Stimulated activated CD4-positive, alpha-beta T cell treated with anti-CD3 and anti-CD28 coated beads, Interleukin-2, amount 100 ng/mL, for 24 hours (primary cell): Measurements from ENCODE around the gene BSND.
A peak's percentile ranks its signal among the peaks of the same experiment; 100 is the strongest.

Experiments
- DNase-seq, 2 donors: peaks; one replicate each; pipeline ENCODE4 v3.0.0-alpha.2; 2020

BSND gene

GRCh38 chr1:54994355-54994990 is 4.3 kb upstream of the BSND start:
- no peak for DNase-seq

- DNase-seq, result no peak
These were observed 3.5 kb upstream of the BSND start for GRCh38 chr1:54995013-54995760.

GRCh38 chr1:54995835-54996234 is 2.9 kb upstream of the BSND start:
- peak; percentile 19 to 23 for DNase-seq

GRCh38 chr1:54996359-54996868 is 2.3 kb upstream of the BSND start:
- peak; percentile 83 to 88 for DNase-seq

- peak in 1 of 2 donors; percentile 10 for DNase-seq
These were observed 1.6 kb upstream of the BSND start for GRCh38 chr1:54996869-54997710.

GRCh38 chr1:54997711-54997986 is 1.1 kb upstream of the BSND start:
- DNase-seq, result no peak

- no peak for DNase-seq
These were observed 633 bp upstream of the BSND start for GRCh38 chr1:54998100-54998499.

GRCh38 chr1:55000110-55001085 is 1.7 kb downstream of the BSND start:
- DNase-seq, result no peak

GRCh38 chr1:55001311-55001710 is 2.6 kb downstream of the BSND start:
- no peak for DNase-seq

- no peak for DNase-seq
These were observed 4.0 kb downstream of the BSND start for GRCh38 chr1:55002686-55003085.

GRCh38 chr1:55005351-55006140 is 6.8 kb downstream of the BSND start:
- no peak for DNase-seq

- DNase-seq, result no peak
These were observed 8.2 kb downstream of the BSND start for GRCh38 chr1:55006931-55007330.

GRCh38 chr1:55007625-55008024 is 8.9 kb downstream of the BSND start:
- DNase-seq, result no peak

GRCh38 chr1:55010194-55010886 is 11.6 kb downstream of the BSND start:
- no peak for DNase-seq

- no peak for DNase-seq
These were observed 12.1 kb downstream of the BSND start for GRCh38 chr1:55010887-55011217.

- DNase-seq, result no peak
These were observed 13.9 kb downstream of the BSND start for GRCh38 chr1:55012661-55013060.

- DNase-seq, result no peak
These were observed 16.4 kb downstream of the BSND start for GRCh38 chr1:55015123-55015522.

GRCh38 chr1:55015731-55016620 is 17.2 kb downstream of the BSND start:
- no peak for DNase-seq

- no peak for DNase-seq
These were observed 19.7 kb downstream of the BSND start for GRCh38 chr1:55018395-55018794.

- peak; percentile 70 to 83 for DNase-seq
These were observed 23.3 kb downstream of the BSND start for GRCh38 chr1:55021942-55022546.
